NCI-H226 (cell line): ENCODE results near the gene PARP16.
"Not testable (repeated sequence)": the region's sequence is repeated elsewhere in the genome, so short reads cannot be mapped to it uniquely, and the experiment has no call there.

Source experiments
- DNase-seq: peaks from one replicate; pipeline ENCODE4 v3.0.0-alpha.2; 2015

The PARP16 gene

GRCh38 chr15:65226901-65227300 is 59.8 kb downstream of the PARP16 start:
- not testable (repeated sequence) for DNase-seq

GRCh38 chr15:65226221-65226620 is 60.5 kb downstream of the PARP16 start:
- DNase-seq = no peak

- no peak for DNase-seq
Measured at GRCh38 chr15:65223996-65224395, 62.7 kb downstream of the PARP16 start.

- DNase-seq = no peak
Measured at GRCh38 chr15:65222891-65223290, 63.8 kb downstream of the PARP16 start.

- no peak for DNase-seq
Measured at GRCh38 chr15:65221697-65222096, 65.0 kb downstream of the PARP16 start.

GRCh38 chr15:65219137-65219536 is 67.5 kb downstream of the PARP16 start:
- no peak for DNase-seq

GRCh38 chr15:65217526-65218482 is 68.9 kb downstream of the PARP16 start:
- DNase-seq = no peak

GRCh38 chr15:65215496-65215895 is 71.2 kb downstream of the PARP16 start:
- DNase-seq = no peak

- no peak for DNase-seq
Measured at GRCh38 chr15:65214010-65214409, 72.7 kb downstream of the PARP16 start.

- no peak for DNase-seq
Measured at GRCh38 chr15:65213241-65213640, 73.4 kb downstream of the PARP16 start.

GRCh38 chr15:65212097-65212496 is 74.6 kb downstream of the PARP16 start:
- no peak for DNase-seq

- no peak for DNase-seq
Measured at GRCh38 chr15:65211482-65211982, 75.2 kb downstream of the PARP16 start.

- DNase-seq = no peak
Measured at GRCh38 chr15:65210770-65211481, 75.8 kb downstream of the PARP16 start, which contains the start of gene CILP. Gene CILP (minus strand): TSS chr15:65211473. CDS start chr15:65209755, 1,718 bp downstream.

GRCh38 chr15:65209701-65210643 is 76.7 kb downstream of the PARP16 start:
- no peak for DNase-seq

GRCh38 chr15:65208647-65209046 is 78.0 kb downstream of the PARP16 start:
- no peak for DNase-seq
